SU-DHL-6 (cell line): Measurements from ENCODE around the gene NOL9.

Source experiments
- H2AFZ ChIP-seq: fragments of 200-600 bp; sonication (generic); 2 replicates; pipeline ENCODE4 v1.6.1; 2014; ENCODE audit warnings: low read depth, mild to moderate bottlenecking, moderate library complexity, mixed read lengths, antibody characterized with exemption, low read length; ENCODE audit not compliant: severe bottlenecking
- H3F3A ChIP-seq: fragments of 200-600 bp; shearing (Covaris generic); 2 replicates; pipeline ENCODE4 v1.6.0; 2016; ENCODE audit warnings: antibody characterized with exemption, mild to moderate bottlenecking; ENCODE audit not compliant: insufficient read depth
- H3K27ac ChIP-seq: fragments of 200-600 bp; sonication (generic); 2 replicates; pipeline ENCODE4 v1.5.1; 2016; ENCODE audit warnings: low read depth, mild to moderate bottlenecking, low read length, moderate library complexity, mixed read lengths
- H3K27me3 ChIP-seq: fragments of 200-600 bp; sonication (generic), shearing (Covaris generic); 2 replicates; pipeline ENCODE4 v1.6.0; 2014; ENCODE audit warnings: mild to moderate bottlenecking, low read length
- H3K36me3 ChIP-seq: fragments of 200-600 bp; sonication (generic); 2 replicates; pipeline ENCODE4 v1.6.1; 2014; ENCODE audit warnings: mild to moderate bottlenecking, low read length, mixed read lengths
- H3K4me2 ChIP-seq: fragments of 300-600, 200-600 bp; shearing (Covaris generic), sonication (generic); 2 replicates; pipeline ENCODE4 v1.6.0; 2014; ENCODE audit warnings: low read length, low read depth, mild to moderate bottlenecking; ENCODE audit not compliant: poor library complexity, severe bottlenecking
- H3K4me3 ChIP-seq: fragments of 200-600 bp; sonication (generic); 2 replicates; pipeline ENCODE4 v1.5.1; 2014; ENCODE audit warnings: antibody characterized with exemption, low read length, mild to moderate bottlenecking, mixed read lengths; ENCODE audit not compliant: insufficient read depth, poor library complexity, severe bottlenecking
- H3K79me2 ChIP-seq: fragments of 200-600 bp; sonication (generic); 2 replicates; pipeline ENCODE4 v1.6.1; 2014; ENCODE audit warnings: mild to moderate bottlenecking, low read length, moderate library complexity; ENCODE audit not compliant: insufficient read depth
- H3K9ac ChIP-seq: fragments of 200-600 bp; sonication (generic); 2 replicates; pipeline ENCODE4 v1.7.0; 2014; ENCODE audit warnings: mild to moderate bottlenecking, low read length
- H3K9me2 ChIP-seq: fragments of 200-600 bp; sonication (generic); replicated peaks from 2 replicates; pipeline ENCODE4 v1.6.1; 2014; ENCODE audit warnings: low read length; ENCODE audit not compliant: insufficient read depth
- H3K9me3 ChIP-seq: fragments of 200-600 bp; sonication (generic); 2 replicates; pipeline ENCODE4 v1.6.1; 2014; ENCODE audit warnings: low read length, mixed read lengths; ENCODE audit not compliant: insufficient read depth
- H4K20me1 ChIP-seq: fragments of 200-600 bp; sonication (generic); 2 replicates; pipeline ENCODE4 v1.6.1; 2014; ENCODE audit warnings: low read depth, mild to moderate bottlenecking, antibody characterized with exemption, low read length, moderate library complexity, mixed read lengths
- CTCF ChIP-seq: fragments of 200-600 bp; sonication (generic); IDR thresholded peaks from one replicate; pipeline ENCODE4 v1.5.1; 2017; ENCODE audit warnings: antibody characterized with exemption, mild to moderate bottlenecking, low read length, moderate library complexity; ENCODE audit not compliant: insufficient read depth, poor library complexity, severe bottlenecking
- EZH2phosphoT487 ChIP-seq: fragments of 200-600 bp; sonication (generic), shearing (Covaris generic); conservative IDR thresholded peaks from 2 replicates; pipeline ENCODE4 v1.6.1; 2018; ENCODE audit warnings: mild to moderate bottlenecking, antibody characterized with exemption, low read length, moderate library complexity, mixed read lengths

NOL9 gene

GRCh38 chr1:6483761-6484117, 70.6 kb downstream of the NOL9 start:
- Histone ChIP-seq H2AFZ (no peak overlapping the region), H3K9me3 (no peaks in the 10 kb centered on the region), H3K36me3 (no peaks in the 10 kb centered on the region), H4K20me1 (no peaks in the 10 kb centered on the region), H3F3A (no peaks in the 10 kb centered on the region), H3K4me2 (no peak overlapping the region), H3K9me2 (no peaks in the 10 kb centered on the region), H3K9ac (no peak overlapping the region), H3K27ac (no peak overlapping the region), H3K4me3 (no peak overlapping the region), H3K79me2 (no peaks in the 10 kb centered on the region), H3K27me3 (no peaks in the 10 kb centered on the region)
- no peak for TF ChIP-seq CTCF
- no peak for TF ChIP-seq EZH2phosphoT487

GRCh38 chr1:6483017-6483760, 71.1 kb downstream of the NOL9 start:
- no peaks in the 10 kb centered on the region for H3K9me3 ChIP-seq
- no peak overlapping the region for H3K9ac ChIP-seq
- H3K27me3 ChIP-seq: no peaks in the 10 kb centered on the region
- H3K4me2 ChIP-seq: no peak overlapping the region
- H3K79me2 ChIP-seq: no peaks in the 10 kb centered on the region
- H2AFZ ChIP-seq: no peak overlapping the region
- H4K20me1 ChIP-seq: no peaks in the 10 kb centered on the region
- no peak for TF ChIP-seq CTCF
- no peak for TF ChIP-seq EZH2phosphoT487
- H3K36me3 ChIP-seq: no peaks in the 10 kb centered on the region
- H3K9me2 ChIP-seq: no peaks in the 10 kb centered on the region
- H3K4me3 ChIP-seq: no peak overlapping the region
- no peaks in the 10 kb centered on the region for H3F3A ChIP-seq
- no peak overlapping the region for H3K27ac ChIP-seq

GRCh38 chr1:6481820-6482219, 72.5 kb downstream of the NOL9 start:
- no peaks in the 10 kb centered on the region for H3F3A ChIP-seq
- H3K9me2 ChIP-seq: no peaks in the 10 kb centered on the region
- H3K9ac ChIP-seq: no peak overlapping the region
- H2AFZ ChIP-seq: no peak overlapping the region
- no peaks in the 10 kb centered on the region for H4K20me1 ChIP-seq
- H3K79me2 ChIP-seq: no peaks in the 10 kb centered on the region
- no peaks in the 10 kb centered on the region for H3K36me3 ChIP-seq
- no peaks in the 10 kb centered on the region for H3K9me3 ChIP-seq
- TF ChIP-seq EZH2phosphoT487 (no peak), CTCF (no peak)
- H3K27ac ChIP-seq: no peak overlapping the region
- H3K4me2 ChIP-seq: no peak overlapping the region
- no peak overlapping the region for H3K4me3 ChIP-seq
- H3K27me3 ChIP-seq: no peaks in the 10 kb centered on the region
